Measurements from ENCODE around the gene TAF8. TPM values are rescaled to one million over a fixed set of nuclear protein-coding genes. Genes with fewer than 3 reads are reported as not detected.

Gene TAF8
- polyA plus RNA-seq, 3 donors = 13.1 to 24.7 (median 16.6) TPM

DNA sequence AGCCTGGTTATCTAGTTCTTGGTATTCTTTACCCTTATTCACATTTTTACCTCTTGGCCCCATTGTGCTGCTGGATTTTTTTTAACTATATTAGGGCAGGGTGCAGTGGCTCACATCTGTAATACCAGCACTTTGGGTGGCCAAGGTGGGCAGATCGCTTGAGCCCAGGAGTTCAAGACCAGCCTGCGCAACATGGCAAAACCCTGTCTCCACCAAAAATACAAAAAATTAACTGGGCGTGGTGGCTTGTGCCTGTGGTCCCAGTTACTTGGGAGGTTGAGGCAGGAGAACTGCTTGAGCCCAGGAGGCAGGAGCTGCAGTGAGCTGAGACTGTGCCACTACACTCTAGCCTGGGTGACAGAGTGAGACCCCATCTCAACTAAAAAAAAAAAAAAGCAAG is 12.2 kb upstream of the TAF8 start:
- Mint-ChIP-seq H3K27ac (no peak overlapping the region), H3K27me3 (ENCODE audit: low read depth in 3 of 3) (peaks cover 0 to 2% (median 2%) of the 10 kb centered on the region in 3 donors), H3K4me1 (peaks cover 33% of the 10 kb centered on the region), H3K36me3 (peaks cover 0 to 3% of the 10 kb centered on the region in 2 donors), H3K9me3 (no peaks in the 10 kb centered on the region), H3K4me3 (no peak overlapping the region)
- no CpG with 5 or more reads among the region's 3 CpGs for WGBS (ENCODE audit: insufficient coverage)
- Histone ChIP-seq H3K27me3 (ENCODE audit: control insufficient read depth in 2 of 2, insufficient read depth in 2 of 2, low read length in 2 of 2) (no peaks in the 10 kb centered on the region), H3K4me1 (ENCODE audit: control insufficient read depth in 1 of 2, insufficient read depth in 2 of 2, low read length in 2 of 2) (peaks cover 15 to 20% of the 10 kb centered on the region in 2 donors), H2AFZ (ENCODE audit: insufficient read depth, low read depth, low read length, poor library complexity, severe bottlenecking) (no peak overlapping the region), H3K9me3 (replicated peaks in 1 of 2; ENCODE audit: control insufficient read depth in 1 of 2, insufficient read depth in 1 of 2, low read length in 2 of 2) (no peaks in the 10 kb centered on the region), H4K20me1 (ENCODE audit: insufficient read depth, low read length) (peaks cover 17% of the 10 kb centered on the region), H3K9ac (ENCODE audit: insufficient read depth, low read length, poor library complexity, severe bottlenecking) (no peak overlapping the region), H3K4me3 (replicated peaks in 1 of 3; ENCODE audit: low read depth in 2 of 3, low read length in 3 of 3) (no peak overlapping the region), H3K79me2 (ENCODE audit: insufficient read depth, low read length) (no peaks in the 10 kb centered on the region), H3K36me3 (replicated peaks in 1 of 2; ENCODE audit: control insufficient read depth in 1 of 2, insufficient read depth in 2 of 2, low read length in 2 of 2) (no peaks in the 10 kb centered on the region), H3K27ac (ENCODE audit: low read depth in 1 of 2, low read length in 2 of 2) (no peak overlapping the region), H3K4me2 (replicated peaks; ENCODE audit: extremely low read depth, low read length, poor library complexity, severe bottlenecking) (no peak overlapping the region)
- intact Hi-C loops (cut with micrococcal nuclease) = no loop called here
- no peak for DNase-seq
- TF ChIP-seq, protein P1, sequence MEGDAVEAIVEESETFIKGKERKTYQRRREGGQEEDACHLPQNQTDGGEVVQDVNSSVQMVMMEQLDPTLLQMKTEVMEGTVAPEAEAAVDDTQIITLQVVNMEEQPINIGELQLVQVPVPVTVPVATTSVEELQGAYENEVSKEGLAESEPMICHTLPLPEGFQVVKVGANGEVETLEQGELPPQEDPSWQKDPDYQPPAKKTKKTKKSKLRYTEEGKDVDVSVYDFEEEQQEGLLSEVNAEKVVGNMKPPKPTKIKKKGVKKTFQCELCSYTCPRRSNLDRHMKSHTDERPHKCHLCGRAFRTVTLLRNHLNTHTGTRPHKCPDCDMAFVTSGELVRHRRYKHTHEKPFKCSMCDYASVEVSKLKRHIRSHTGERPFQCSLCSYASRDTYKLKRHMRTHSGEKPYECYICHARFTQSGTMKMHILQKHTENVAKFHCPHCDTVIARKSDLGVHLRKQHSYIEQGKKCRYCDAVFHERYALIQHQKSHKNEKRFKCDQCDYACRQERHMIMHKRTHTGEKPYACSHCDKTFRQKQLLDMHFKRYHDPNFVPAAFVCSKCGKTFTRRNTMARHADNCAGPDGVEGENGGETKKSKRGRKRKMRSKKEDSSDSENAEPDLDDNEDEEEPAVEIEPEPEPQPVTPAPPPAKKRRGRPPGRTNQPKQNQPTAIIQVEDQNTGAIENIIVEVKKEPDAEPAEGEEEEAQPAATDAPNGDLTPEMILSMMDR (IDR thresholded peaks at IDR 0.05) = no peak

DNA sequence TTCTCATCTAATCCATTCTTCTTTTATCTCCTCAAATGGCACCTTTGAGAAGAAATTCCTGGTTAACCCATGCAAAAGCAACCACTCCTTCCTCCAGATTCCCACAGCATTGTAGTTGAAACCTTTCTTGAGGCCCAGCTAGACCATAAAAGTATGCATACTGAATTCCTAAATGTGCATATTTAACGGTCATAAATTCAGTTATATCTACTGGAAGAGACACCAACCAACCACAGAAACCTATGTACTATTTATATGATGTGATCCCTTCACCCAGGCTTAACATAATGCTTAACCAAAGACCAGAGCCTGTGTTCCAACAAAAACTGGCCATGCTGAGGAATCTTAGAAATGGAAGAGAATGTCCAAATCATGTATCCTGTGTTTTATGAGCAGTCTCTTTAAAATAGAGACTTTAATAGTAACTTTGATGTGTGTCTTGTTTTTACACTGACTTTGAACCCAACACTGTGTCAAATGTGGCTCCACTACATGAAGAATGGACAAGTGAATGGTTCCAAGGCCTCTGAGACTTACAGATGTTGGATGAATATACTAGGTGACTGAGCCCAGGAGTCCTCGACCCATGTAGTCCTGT is 11.4 kb upstream of the TAF8 start:
- H3K9me3 Mint-ChIP-seq = no peaks in the 10 kb centered on the region

More for the DNA sequence above, 11.4 kb upstream of the TAF8 start:
- Histone ChIP-seq H3K4me3 (replicated peaks in 1 of 3; ENCODE audit: low read depth in 2 of 3, low read length in 3 of 3) (no peak overlapping the region), H2AFZ (ENCODE audit: insufficient read depth, low read depth, low read length, poor library complexity, severe bottlenecking) (no peak overlapping the region), H3K9ac (ENCODE audit: insufficient read depth, low read length, poor library complexity, severe bottlenecking) (no peak overlapping the region), H3K79me2 (ENCODE audit: insufficient read depth, low read length) (no peaks in the 10 kb centered on the region), H3K36me3 (replicated peaks in 1 of 2; ENCODE audit: control insufficient read depth in 1 of 2, insufficient read depth in 2 of 2, low read length in 2 of 2) (no peaks in the 10 kb centered on the region), H3K4me2 (replicated peaks; ENCODE audit: extremely low read depth, low read length, poor library complexity, severe bottlenecking) (no peak overlapping the region), H3K9me3 (replicated peaks in 1 of 2; ENCODE audit: control insufficient read depth in 1 of 2, insufficient read depth in 1 of 2, low read length in 2 of 2) (no peaks in the 10 kb centered on the region), H4K20me1 (ENCODE audit: insufficient read depth, low read length) (peaks cover 17% of the 10 kb centered on the region), H3K27me3 (ENCODE audit: control insufficient read depth in 2 of 2, insufficient read depth in 2 of 2, low read length in 2 of 2) (no peaks in the 10 kb centered on the region), H3K27ac (ENCODE audit: low read depth in 1 of 2, low read length in 2 of 2) (no peak overlapping the region), H3K4me1 (ENCODE audit: control insufficient read depth in 1 of 2, insufficient read depth in 2 of 2, low read length in 2 of 2) (peaks cover 19 to 24% of the 10 kb centered on the region in 2 donors)
- TF ChIP-seq, protein P1 (IDR thresholded peaks at IDR 0.05) = no peak
- Mint-ChIP-seq H3K4me1 (peaks cover 36% of the 10 kb centered on the region), H3K27ac (no peak overlapping the region), H3K36me3 (peaks cover 0 to 3% of the 10 kb centered on the region in 2 donors), H3K4me3 (no peak overlapping the region), H3K27me3 (ENCODE audit: low read depth in 3 of 3) (peaks cover 0 to 2% (median 2%) of the 10 kb centered on the region in 3 donors)
- intact Hi-C loops (cut with micrococcal nuclease) = no loop called here
- DNase-seq = no peak
- 0% methylated on average over 1 of the region's 2 CpGs for WGBS (ENCODE audit: insufficient coverage)

All from CD14-positive monocyte (primary cell).